ENCODE data around the gene MYCL. TPM values are rescaled to one million over a fixed set of nuclear protein-coding genes. Genes with fewer than 3 reads are reported as not detected.

The MYCL gene
- total RNA-seq, 1 experiment from 2014 or later = 18.4 TPM

GRCh38 chr1:39850606-39851216, 51.0 kb downstream of the MYCL start:
- Histone ChIP-seq H3K27ac (ENCODE audit: insufficient read length, low read depth, low read length) (no peak overlapping the region), H3K9ac (ENCODE audit: extremely low read depth, insufficient read length, low read length) (no peak overlapping the region), H4K91ac (ENCODE audit: insufficient read length, low read depth, low read length) (no peak overlapping the region), H4K20me1 (ENCODE audit: control insufficient read depth, insufficient read depth, insufficient read length) (no peaks in the 10 kb centered on the region), H2AFZ (ENCODE audit: low read length) (no peak overlapping the region), H3K27me3 (ENCODE audit: insufficient read depth, low read length) (no peaks in the 10 kb centered on the region), H2BK12ac (ENCODE audit: insufficient read length, low read depth, low read length) (no peak overlapping the region), H2AK5ac (ENCODE audit: insufficient read length, low read length) (no peak overlapping the region), H3K18ac (ENCODE audit: insufficient read length, low read depth, low read length) (no peak overlapping the region), H3K4me1 (ENCODE audit: insufficient read depth, low read length) (no peaks in the 10 kb centered on the region), H2BK15ac (ENCODE audit: low read depth, low read length) (no peak overlapping the region), H2BK5ac (ENCODE audit: insufficient read length, low read length) (no peak overlapping the region), H3K23me2 (ENCODE audit: insufficient read length, low read depth, low read length, poor library complexity, severe bottlenecking) (no peaks in the 10 kb centered on the region), H3K79me1 (ENCODE audit: insufficient read depth, low read depth, low read length, poor library complexity, severe bottlenecking) (peaks cover 4% of the 10 kb centered on the region), H4K8ac (replicated peaks; ENCODE audit: insufficient read length, low read depth, low read length) (no peak overlapping the region), H3K4me2 (ENCODE audit: insufficient read depth, insufficient read length, low read length) (no peak overlapping the region), H4K5ac (ENCODE audit: insufficient read length, low read depth, low read length) (no peak overlapping the region), H2BK20ac (ENCODE audit: low read depth, low read length, poor library complexity, severe bottlenecking) (no peak overlapping the region), H3K79me2 (ENCODE audit: insufficient read depth, low read length) (no peaks in the 10 kb centered on the region), H3K4ac (ENCODE audit: low read depth, low read length) (no peak overlapping the region), H3K14ac (ENCODE audit: insufficient read depth, low read length) (no peak overlapping the region), H3K56ac (ENCODE audit: insufficient read length, low read depth, low read length) (no peak overlapping the region), H3K9me3 (ENCODE audit: control insufficient read depth, low read depth, low read length) (no peaks in the 10 kb centered on the region), H2BK120ac (ENCODE audit: low read depth, low read length, poor library complexity, severe bottlenecking) (no peak overlapping the region), H3T11ph (ENCODE audit: low read length) (no peak overlapping the region), H3K23ac (ENCODE audit: insufficient read length, low read depth, low read length) (no peak overlapping the region)
- Mint-ChIP-seq H3K9me3 (no peaks in the 10 kb centered on the region), H3K27ac (no peak overlapping the region; a peak in 1 of 7 replicates), H3K27me3 (ENCODE audit: low read depth) (no peaks in the 10 kb centered on the region), H3K36me3 (ENCODE audit: insufficient read depth in 1 of 3, low read depth in 3 of 3) (peaks cover 12 to 61% (median 58%) of the 10 kb centered on the region in 3 experiments; a peak in 6 of 7 replicates), H3K4me3 (no peak overlapping the region), H3K4me1 (no peaks in the 10 kb centered on the region)
- TF ChIP-seq, protein P1, sequence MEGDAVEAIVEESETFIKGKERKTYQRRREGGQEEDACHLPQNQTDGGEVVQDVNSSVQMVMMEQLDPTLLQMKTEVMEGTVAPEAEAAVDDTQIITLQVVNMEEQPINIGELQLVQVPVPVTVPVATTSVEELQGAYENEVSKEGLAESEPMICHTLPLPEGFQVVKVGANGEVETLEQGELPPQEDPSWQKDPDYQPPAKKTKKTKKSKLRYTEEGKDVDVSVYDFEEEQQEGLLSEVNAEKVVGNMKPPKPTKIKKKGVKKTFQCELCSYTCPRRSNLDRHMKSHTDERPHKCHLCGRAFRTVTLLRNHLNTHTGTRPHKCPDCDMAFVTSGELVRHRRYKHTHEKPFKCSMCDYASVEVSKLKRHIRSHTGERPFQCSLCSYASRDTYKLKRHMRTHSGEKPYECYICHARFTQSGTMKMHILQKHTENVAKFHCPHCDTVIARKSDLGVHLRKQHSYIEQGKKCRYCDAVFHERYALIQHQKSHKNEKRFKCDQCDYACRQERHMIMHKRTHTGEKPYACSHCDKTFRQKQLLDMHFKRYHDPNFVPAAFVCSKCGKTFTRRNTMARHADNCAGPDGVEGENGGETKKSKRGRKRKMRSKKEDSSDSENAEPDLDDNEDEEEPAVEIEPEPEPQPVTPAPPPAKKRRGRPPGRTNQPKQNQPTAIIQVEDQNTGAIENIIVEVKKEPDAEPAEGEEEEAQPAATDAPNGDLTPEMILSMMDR (conservative IDR thresholded peaks at IDR 0.05) = no peak
- no peak for DNase-seq
- WGBS (ENCODE audit: extremely low coverage, insufficient read length, low lambda C conversion rate) = no CpG with 5 or more reads among the region's 3 CpGs
